ENCODE results near the gene ACAN. TPM values are rescaled to one million over a fixed set of nuclear protein-coding genes. Genes with fewer than 3 reads are reported as not detected.
"Not testable (repeated sequence)": the region's sequence is repeated elsewhere in the genome, so short reads cannot be mapped to it uniquely, and the experiment has no call there.

The ACAN gene
- total RNA-seq, 1 donor from 2014 or later: 1.4 TPM

GRCh38 chr15:88920186-88920891, 117.1 kb downstream of the ACAN start:
- no peak for DNase-seq (ENCODE audit: low spot score)

GRCh38 chr15:88920892-88921435, 117.7 kb downstream of the ACAN start:
- not testable (repeated sequence) for DNase-seq (ENCODE audit: low spot score)

Other genes starting within 250 kb of the ACAN start
- gene AEN, start 182.1 kb upstream of the ACAN start, total RNA-seq: 23.3 TPM
- 16.2 TPM for gene ISG20, start 164.4 kb upstream of the ACAN start, total RNA-seq
- gene HAPLN3, start 92.1 kb downstream of the ACAN start, total RNA-seq: 5.2 TPM
- 466 TPM for gene MFGE8, start 109.9 kb downstream of the ACAN start, total RNA-seq

All from mesenteric fat pad (tissue), 1 donor.